GM23338 (cell line): Measurements from ENCODE around the gene SCCPDH.
"Not testable (repeated sequence)": the region's sequence is repeated elsewhere in the genome, so short reads cannot be mapped to it uniquely, and the experiment has no call there.

Source experiments
- CTCF ChIP-seq, 2 experiments: fragments of 200-600 bp in 1 of 2; sonication (generic) in 1 of 2; conservative IDR thresholded peaks; 2 replicates each; pipeline versions ENCODE4 v1.5.1 to v1.6.1; 2016 to 2017; ENCODE audit warnings: antibody characterized with exemption in 2 of 2, low read depth in 2 of 2, mild to moderate bottlenecking in 2 of 2, moderate library complexity in 1 of 2
- EZH2 ChIP-seq: fragments of 200-600 bp; sonication (generic); IDR thresholded peaks from one replicate; pipeline ENCODE4 v1.8.0; 2017; ENCODE audit warnings: antibody characterized with exemption, mild to moderate bottlenecking, low read depth; ENCODE audit not compliant: unreplicated experiment
- EZH2phosphoT487 ChIP-seq: fragments of 200-600 bp; sonication (generic); IDR thresholded peaks from one replicate; pipeline ENCODE4 v1.8.1; 2018; ENCODE audit warnings: antibody characterized with exemption; ENCODE audit not compliant: unreplicated experiment
- POLR2AphosphoS5 ChIP-seq: IDR thresholded peaks from 2 replicates; pipeline ENCODE4 v1.6.1; 2016; ENCODE audit warnings: antibody characterized with exemption, low read depth
- REST ChIP-seq: IDR thresholded peaks from one replicate; pipeline ENCODE4 v1.6.1; 2018; ENCODE audit warnings: antibody characterized with exemption; ENCODE audit not compliant: unreplicated experiment

GRCh38 chr1:246719361-246719760 lies 4.8 kb upstream of the SCCPDH start:
- not testable (repeated sequence) for TF ChIP-seq CTCF (conservative IDR thresholded peaks at IDR 0.05; ENCODE audit: low read depth in 2 of 2); EZH2phosphoT487; POLR2AphosphoS5; REST; EZH2
